Activated CD4-positive, CD25-positive, alpha-beta regulatory T cell treated with anti-CD3 and anti-CD28 coated beads, Interleukin-2, amount 50 U/mL, for 24 hours (primary cell): ENCODE results near the gene KRT33A.

Experiments
- ATAC-seq, 2 donors: fragments of 150-1000 bp; cut with Tn5 transposase; one replicate each; pipeline ENCODE4 v1.10.0; 2021; ENCODE audit warnings: mild to moderate bottlenecking in 1 of 2, moderate library complexity in 1 of 2

The KRT33A gene

DNA sequence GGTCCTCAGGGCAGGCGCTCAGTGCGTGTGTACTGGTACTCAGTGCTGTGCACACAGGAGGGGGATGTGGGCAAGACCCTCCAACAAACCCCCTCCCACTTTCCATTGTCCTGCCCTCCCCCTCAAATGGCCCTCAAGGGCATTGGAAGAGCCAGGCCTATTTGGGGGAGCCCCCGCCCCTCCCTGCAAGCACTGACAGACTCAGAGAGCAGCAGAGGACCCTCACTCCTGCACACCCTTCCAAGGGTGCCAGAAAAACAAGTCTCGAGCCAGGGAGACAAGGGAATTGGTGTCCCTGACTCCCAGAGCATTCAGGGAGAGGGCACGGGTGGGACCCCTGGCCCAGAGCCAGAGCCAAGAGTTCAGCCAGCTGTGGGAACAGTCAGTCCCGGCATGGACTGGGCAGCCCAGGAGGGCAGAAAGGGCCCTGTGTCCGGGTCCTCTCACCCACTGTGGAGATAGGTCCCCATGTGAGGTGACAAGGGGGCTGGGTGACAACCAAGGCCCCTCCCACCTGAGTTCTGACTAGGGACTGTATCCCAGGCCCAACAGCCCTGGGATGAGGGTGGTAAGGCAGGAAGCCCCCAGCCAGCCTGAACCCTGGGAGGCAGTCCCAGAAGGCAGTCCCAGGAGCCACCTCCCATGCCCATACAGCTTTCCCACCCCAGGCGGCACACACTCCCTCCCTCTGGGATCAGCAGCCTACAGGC lies 23.1 kb downstream of the KRT33A start:
- ATAC-seq: no peak

DNA sequence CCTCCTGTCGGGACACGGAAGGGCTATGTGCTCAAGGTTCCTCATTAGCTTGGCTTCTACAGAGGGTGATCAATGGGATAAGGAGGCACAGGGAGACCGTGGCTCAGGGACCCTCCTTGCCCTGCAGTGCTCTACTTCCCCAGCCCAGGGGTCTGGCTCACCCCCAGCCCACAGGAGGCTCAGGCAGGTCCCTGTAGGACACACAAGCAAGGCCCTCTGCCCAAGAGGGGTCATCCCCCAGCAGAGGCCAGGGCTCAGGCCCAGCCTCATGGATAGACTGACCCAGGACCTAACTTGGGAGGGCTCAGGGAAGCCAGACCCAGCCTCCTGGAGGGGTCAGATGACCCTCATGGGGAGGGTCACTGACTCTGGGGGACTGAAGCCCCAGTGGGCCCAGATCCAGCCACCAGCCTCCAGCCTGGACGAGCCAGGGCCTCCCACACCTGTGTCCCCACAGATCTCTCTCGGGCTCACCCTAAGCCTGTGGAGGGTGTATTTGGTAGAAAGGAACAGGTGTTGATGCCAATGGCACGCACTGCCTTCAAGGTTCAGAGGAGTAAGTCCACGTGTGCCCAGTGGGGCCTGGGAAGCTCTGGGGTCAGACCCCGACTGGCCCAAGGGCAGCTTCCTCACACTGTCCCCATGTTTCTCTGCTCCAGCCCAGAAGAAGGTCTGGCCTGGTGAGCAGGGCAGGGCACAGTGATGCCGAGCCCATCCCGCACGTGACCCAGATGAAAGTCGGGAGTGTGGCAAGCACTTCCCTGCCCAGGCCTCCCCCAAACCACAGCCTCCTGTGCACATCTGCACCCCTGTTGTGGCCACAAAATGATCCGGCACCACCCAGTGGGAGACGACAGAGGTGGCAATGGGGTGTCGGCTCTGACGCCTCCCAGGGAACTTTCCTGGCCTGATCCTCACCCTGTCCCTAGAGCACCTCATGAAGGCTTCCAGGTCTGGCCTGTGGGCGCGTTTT lies 24.2 kb downstream of the KRT33A start:
- no peak for ATAC-seq

DNA sequence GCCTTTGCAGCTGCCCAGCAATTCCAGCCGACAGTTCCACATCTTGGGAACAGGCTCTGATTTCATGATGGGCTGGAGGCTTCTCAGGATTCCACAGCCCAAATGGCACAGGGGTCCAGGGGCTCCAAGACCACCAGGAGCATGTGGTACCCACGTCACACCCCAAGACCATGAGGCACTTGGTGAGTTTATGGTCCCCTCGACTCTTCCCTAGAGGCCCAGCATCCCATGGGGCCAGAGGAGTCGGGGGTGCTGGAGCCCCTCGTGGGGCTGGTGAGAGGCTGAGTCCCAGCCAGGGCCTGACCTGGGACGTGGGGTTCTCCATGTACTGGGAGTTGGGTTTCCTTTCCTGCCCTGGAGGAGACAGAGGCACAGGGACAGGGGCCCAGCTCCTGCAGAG lies 25.0 kb downstream of the KRT33A start:
- no peak for ATAC-seq

DNA sequence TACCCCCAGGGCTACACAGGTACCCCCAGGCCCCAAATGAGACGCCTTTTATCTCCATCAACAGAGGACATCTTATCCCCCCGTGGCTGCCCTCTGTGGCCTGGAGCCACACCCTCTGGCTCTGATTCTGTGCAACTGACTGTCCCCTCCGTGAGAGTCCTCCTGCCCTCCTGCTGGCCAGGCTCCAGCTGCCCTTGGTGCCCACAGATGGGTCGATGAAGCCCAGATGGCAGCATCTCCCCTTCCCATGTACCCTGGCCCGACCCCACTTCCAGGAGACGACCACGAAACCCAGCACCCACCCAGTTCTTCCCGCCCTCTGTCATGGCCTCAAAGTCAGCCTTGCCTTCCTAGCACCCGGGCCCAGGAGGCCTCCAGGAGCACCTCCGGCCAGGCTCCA lies 25.5 kb downstream of the KRT33A start:
- no peak for ATAC-seq

DNA sequence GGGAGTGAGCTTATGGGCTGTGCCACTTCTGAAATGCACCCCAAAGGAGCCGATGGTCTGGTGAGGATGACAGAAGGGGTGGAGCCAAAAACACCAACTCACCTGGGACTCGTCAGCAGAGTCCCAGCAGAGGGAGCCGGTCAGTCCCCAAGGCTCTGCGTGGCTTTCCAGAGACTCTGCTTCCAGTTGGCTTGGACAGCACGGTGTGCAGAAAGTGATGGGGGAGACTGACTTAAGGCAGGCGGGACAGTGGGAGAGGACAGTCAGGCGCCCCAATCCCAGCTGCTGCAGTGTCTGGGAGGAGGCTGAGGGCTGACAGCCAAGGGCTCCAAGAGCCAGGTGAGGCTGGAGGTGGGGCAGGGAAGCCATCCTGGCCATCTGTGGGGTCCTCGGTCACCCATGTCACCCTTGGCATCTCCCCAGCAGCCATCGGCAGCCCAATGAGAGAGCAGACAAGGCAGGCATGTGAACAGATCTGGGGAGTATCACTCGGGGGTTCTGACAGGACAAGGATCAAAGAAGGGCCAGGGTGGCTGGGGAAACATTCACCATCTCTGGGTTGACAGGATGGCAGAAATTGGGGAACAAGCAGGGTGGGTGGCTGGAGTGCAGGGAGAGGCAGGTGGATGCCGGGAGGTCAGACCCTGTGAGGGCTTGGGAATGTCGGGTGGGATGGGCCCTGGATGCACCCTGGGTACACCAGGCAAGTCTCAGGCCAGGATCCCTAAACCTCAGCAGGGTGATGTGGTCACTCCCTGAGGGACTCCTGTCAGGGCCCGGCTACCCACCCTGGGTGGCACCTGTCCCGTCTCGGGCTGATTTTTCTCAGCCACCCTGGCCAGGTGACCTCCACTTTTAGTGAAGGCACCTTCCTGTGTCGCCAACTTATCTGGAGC lies 26.2 kb downstream of the KRT33A start:
- no peak for ATAC-seq

DNA sequence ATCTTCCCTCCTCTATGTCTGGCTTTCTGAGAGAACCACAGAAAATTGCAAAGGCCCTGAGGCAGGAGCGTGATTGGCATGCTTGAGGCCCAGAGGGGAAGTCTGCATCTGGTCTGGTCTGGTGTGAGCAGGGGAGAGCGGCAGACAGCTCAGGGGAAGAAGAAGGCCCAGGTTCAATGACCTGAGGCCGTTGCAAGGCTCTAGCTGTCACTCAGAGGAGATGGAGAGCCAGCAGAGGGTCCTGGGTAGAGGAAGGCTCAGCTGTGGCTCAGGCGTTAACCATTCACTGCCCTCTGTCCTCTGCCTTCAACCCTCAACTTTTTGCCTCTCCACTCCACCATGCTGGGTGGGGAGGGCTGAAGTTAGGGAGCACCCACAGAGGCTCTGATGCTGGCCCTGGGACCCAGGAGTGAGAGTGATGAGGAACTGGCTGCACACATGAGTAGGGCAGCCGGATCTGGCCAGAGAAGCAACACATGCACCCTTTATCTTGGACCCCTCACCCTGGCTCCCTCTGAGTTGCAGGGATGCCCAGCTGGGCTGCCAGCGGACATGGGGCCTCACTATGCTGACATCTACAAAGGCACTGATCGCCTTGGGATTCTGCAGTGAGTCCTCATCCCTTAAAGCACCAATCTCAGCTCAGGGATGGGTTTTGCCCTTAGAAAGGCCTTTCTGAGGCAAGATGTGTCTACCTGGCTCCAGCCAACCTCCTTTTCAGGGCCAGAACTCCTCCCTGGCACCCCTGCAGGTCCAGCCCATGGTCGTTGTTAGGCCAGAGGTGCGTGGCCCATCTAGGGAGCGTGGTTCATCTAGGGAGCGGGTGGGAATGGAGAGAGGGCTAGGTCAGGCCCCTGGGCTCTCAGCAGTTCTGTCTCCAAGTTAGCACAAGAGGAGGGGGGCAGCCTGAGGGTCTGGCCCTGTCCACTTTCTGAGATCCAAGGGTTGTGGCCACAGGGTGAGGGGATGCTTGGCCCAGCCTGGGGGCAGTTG lies 27.4 kb downstream of the KRT33A start:
- ATAC-seq: no peak

DNA sequence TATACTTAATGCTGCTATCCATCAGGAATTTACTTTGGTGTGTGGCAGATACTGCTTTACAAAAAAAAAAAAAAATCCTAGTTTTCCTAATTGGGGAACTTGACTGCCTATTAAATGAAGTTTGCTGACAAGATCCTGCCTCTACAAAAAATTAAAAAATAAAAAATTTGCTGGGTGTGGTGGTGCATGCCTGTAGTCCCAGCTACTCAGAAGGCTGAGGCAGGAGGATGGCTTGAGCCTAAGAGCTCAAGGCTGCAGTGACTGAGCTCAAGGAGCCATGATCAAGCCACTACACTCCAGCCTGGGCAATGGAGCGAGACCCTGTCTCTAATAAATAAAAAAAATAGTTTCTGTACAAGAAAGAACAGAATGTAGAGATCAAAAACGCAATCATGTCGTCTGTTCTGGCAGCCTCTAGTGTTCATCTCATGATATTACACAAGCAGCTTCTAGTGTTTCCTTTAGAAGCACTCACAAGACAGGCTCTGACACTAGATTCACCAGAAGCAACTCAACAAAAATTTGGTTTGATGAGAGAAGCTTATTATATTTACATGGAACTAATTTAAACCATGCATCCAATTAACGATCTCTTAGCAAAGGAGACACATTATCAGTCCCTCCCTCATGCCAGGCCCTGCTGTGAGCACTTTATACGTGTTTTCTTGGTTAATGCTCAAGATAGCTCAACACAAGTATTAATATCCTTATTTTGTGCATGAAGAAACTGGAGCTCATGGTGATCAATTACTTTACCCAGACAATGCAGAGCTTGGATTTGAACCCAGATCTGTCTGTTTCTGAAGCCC lies 28.3 kb downstream of the KRT33A start:
- peak in 1 of 2 donors; percentile 53 for ATAC-seq

DNA sequence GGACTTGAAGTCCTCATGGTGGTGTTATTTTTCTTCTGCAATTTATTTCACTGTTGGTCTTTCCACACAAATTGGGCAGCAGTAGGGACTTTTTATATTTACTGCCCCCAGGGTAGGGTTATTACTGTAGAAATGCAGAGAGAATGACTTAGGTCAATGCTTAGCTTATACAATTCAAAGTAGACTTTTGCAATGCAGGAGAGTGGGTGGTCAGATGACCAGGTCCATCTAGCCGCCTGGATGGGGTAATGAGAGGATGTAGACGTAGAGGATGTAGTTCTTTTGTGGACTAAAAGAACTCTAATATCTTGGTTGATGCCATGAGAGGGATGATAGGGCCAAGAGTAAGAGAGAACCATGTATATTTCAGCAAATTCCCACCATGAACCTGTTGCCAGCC lies 32.4 kb downstream of the KRT33A start:
- no peak for ATAC-seq

DNA sequence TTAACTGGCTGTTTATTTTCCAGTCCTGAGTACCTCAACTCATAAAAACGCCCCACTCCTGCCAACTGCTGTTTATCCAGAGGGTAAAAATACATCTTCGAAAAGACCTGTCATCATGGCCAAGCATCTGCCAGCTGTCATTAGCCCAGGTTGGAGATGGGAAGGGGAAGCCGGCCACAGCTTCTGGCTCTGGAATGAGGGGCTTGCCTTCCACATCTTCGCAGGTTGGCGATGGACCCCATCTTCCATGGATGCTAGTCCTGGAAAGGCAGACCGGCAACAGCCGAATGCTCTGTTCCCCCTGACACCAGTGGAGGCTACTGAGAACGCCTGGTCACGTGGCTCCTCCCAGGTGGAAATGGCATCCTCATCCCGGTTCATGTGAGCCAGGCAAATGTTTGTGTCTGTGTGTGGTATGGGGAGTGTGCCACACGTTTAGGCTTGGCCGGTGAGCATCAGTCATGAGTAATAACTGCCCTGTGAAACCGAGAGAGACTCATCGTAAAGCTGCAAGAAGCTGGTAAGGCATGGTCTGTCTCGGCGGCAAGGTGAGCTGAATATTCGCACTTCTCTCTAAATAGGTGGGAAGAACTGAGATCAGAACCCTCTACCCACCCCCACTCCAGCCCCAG lies 34.7 kb downstream of the KRT33A start:
- no peak for ATAC-seq

DNA sequence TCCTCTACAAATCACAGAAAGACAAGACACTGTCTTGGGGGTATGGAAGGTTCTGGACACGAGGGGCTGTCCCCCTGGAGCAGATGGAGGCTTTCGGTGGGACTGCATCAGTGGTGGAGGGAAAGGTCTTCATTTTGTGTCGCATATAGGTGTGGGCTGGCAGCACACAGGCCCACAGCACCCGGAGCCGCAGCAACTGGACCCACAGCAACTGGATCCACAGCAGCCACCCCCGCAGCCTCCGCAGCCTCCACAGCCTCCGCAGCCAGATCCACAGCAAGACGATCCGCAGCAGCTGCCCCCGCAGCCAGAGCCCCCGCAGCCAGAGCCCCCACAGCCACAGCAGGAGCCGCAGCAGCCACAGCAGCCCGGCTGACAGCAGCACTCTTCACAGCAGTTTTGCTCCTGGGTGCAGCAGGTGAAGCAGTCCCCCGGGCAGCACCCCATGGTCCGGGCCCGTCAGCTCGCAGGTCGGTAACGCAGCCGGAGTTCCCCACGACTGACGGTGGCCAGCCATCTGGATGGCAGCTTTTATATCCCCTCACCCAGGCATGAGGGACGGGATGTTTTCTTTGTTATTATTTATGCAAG lies 35.3 kb downstream of the KRT33A start, which contains the start of gene KRTAP17-1:
Gene KRTAP17-1, minus strand, starts transcription at position 507 of the 591 bp plus-strand sequence. Its CDS starts 60 bp downstream, at position 447.
- ATAC-seq: no peak

DNA sequence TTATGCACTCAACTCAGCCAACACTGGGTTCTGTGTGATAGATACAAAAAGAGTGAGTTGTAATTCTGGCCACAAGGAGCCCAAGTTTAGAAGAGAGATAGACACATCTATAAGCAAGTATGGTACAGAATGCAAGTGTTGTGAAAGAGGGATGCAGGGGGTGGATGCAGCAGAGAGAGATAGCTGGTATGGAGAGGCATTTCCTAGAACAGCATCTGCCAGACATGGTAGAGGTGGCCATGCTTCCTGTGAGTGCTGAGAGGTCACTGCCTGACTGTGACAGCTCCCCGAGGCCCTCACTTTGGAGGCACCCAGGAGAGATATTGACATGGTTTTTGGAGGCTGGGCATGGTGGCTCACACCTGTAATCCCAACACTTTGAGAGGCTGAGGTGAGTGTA lies 39.5 kb downstream of the KRT33A start:
- no peak for ATAC-seq

DNA sequence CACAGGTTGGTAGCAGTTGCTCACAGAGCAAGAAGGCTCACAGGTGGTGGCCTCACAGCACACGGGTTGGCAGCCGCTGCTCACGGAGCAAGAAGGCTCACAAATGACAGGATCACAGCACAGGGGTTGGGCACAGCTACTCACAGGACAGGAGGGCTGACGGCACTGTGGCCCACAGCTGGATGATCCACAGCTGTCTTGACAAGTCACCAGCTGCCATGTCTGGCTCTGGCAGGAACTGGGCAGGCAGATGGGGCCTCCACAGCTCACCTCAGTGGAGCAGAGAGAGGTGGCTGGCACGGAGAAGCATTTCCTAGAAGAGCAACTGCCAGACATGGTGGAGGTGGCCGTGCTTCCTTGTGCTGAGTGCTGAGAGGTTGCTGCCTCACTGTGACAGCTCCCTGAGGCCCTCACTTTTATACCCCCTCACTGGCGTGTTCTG lies 41.7 kb downstream of the KRT33A start, which contains the start of gene KRTAP16-1:
Gene KRTAP16-1, minus strand, starts transcription at position 392 of the 442 bp plus-strand sequence. Its CDS starts 56 bp downstream, at position 336.
- peak; percentile 65 to 66 for ATAC-seq

DNA sequence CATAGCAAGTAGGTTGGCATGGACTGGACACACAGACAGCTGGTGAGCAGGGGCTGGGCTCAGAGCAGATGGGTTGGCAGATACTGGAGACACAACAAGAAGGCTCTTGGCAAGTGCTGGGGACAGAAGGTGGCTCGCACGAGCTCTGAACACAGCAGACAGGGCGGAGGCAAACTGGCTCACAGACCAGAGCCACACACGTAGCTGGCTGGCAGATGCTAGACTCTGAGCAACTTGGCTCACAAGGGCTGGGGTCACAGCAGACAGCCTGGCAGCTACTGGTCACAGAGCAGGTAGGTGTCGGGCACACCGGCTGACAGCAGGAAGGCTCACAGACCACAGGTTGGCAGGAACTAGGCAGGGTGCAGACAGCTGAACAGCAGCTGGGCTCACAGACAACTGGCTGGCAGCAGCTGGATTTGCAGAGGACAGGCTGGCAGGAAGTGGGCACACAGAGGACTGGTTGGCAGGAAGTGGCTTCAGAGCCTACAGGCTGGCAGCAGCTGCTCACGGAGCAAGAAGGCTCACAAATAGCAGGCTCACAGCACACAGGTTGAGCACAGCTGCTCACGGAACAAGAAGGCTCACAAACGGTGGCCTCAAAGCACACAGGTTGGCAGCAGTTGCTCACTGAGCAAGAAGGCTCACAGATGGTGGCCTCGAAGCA lies 42.2 kb downstream of the KRT33A start:
- peak; percentile 71 to 74 for ATAC-seq

DNA sequence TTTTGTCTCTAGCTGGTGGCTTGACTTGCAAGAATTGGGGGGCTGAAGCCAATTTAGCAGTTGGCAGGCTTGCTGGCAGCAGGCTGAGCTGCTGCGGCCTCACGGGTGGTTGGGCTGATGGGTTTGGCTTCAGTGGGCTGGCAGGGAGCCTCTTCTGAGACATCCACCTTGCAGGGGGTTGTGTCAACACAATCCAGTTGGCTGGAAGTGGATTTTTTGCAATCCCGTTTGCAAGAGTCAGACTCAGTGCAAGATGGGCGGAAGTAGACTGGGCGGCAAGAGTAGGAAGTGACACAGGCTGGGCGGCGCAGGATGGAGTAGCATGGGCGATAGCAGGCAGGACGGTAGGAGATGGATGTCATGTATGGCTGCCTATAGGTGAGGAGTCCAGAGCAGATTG lies 43.0 kb downstream of the KRT33A start:
- ATAC-seq: no peak

DNA sequence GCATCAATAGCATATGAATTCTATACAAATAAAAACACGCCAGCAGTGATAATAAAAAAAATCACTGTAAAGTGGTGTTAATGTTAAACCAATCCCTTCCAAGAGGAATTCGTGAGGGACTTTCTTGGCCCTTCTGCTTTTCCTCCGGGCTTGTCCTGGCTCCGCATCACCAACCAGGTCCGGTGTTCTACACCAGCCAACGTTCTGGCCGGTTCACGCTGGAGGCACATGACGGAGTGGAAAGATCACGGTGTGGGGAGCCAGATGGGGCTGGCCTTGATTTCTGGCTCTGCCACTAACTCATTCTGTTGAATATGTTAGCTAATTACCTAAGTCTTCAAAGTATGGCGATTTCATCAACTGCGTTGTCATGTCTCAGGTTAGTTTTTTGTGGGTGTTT lies 46.5 kb downstream of the KRT33A start:
- ATAC-seq: no peak

DNA sequence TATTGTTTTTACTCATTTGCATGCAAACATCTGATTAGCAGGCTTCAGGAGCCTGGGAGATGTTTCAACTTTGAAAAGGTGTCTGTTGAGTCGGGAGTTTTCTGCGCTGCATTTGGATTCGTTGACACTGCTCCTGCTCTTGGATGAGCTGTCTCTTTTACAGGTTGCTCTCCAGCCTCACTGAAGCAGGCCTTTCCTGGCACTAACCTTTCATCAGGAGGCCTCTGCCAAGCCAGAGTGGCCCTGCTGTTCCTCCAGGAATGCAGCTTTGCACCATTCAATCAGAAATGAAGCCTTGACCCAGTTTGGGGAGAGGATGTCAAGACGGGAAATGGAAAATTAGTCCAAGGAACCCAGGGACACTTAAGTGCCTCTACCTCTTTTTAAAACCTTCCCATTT lies 47.6 kb downstream of the KRT33A start:
- no peak for ATAC-seq

DNA sequence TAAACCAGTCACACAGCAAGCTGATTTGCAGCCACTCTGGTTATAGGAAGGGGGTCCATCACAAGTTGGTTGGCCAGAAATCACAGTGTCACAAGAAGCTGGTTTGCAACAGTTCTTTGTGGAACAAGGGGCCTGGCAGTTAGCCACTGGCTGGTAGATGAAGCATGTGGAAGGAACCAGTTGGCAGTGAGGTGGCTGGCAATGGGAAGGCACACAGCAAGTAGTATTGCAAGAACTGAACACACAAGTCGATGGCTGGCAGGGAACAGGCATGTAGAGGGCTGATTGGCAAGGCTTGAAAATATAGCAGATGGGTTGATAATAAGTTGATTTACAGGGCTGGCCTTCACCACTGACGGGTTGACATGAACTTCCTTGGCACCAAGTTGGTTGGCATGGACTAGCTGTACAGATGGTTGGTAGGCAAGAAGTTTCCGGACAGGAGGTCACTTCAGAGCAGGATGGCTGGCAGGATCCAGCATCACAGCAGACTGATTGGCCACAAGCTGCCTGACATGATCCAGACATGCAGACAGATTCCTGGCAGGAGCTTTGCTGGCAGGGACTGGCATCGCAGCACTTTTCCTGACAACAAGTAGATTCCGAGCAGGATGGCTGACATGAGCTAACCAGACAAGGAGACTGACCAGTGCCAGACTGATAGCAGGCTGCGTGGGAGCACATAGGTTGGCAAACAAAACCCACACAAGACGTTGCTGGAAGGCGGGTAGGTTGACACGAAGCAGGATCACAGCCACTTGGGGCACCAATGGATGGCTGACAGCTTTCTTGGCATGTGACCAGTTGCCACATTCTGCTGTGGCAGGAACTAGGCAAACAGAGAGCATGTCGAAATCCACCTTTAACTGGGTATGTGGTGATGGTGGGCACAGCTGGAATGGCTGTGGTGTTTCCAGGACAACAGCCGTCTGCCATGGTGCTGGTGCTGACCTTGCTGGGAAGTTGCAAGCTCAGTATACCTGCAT lies 48.4 kb downstream of the KRT33A start, which contains the start of gene KRTAP29-1:
Gene KRTAP29-1, minus strand, starts transcription at position 936 of the 986 bp plus-strand sequence. Its CDS starts 0 bp downstream, at position 936.
- ATAC-seq: no peak
